HG02973 (cell line): ENCODE results near the gene SNX2.

ENCODE experiments used
- ATAC-seq: cut with Tn5 transposase; IDR thresholded peaks from one replicate; pipeline ENCODE4 v1.9.1; 2021; ENCODE audit warnings: moderate library complexity; ENCODE audit not compliant: unreplicated experiment

Gene SNX2

GRCh38 chr5:122772446-122772845, 2.4 kb upstream of the SNX2 start:
- ATAC-seq = no peak

- ATAC-seq = no peak
Observed at GRCh38 chr5:122773619-122774018, 1.3 kb upstream of the SNX2 start.

DNA sequence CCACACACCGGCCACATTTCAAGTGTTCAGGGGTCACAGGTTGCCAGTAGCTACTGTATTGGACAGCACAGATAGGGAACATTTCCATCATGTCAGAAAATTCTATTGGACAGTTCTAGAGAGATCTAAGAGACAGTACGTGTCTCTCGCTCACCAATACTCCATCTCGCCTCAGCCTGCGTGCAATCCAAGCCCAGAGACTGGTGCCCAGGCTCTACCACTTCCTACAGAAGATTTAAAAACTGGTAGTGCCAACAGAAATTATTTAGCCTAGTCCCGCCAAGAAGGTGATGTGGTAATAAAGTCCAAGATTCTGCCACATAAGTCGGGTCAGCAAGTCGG, 390 bp upstream of the SNX2 start:
- no peak for ATAC-seq

DNA sequence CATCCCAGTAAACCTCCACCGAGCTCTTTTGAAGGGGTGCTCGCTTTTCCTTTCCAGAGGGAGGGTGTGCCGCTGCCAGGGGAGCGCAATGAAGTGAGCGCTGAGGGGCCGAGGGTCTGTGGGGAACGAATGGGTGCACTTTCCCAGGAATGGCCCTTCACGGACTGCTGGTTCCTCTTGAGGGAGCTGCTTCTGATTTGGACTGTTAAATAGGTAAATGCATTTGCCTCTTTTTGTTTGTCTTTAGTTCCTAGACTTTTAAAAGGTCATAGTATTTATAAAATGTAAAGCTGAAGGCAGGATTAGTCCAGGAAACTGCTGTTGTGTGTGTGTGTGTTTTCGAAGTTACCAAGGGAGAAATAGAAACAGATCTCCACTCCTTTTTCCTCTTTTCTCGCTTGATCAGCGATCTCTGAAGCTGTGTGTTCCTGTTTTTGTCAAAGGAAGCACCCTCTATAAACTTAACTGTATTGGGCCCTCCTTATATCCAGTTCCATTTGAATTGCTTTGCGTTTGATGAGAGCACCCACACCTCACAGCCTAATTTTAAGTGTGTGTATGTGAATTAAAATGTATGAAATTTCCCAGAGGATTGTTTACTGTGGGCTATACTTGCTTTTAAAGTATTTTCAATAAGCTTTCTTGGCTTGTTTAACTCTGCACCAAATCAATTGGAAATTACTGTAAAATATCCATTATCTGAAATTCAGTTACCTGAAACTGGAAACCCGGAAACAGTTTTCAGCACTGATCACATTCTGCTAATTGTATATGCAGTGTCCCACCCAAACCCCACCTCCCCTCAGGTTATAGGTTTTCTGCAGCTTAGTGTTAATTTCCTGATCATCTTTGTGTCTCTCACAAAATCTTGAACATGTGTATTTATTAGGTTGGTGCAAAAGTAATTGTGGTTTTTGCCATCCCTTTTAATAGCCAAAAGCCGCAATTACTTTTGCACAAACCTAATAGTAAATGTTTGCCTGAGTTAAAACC, 966 bp downstream of the SNX2 start:
- ATAC-seq = no peak

DNA sequence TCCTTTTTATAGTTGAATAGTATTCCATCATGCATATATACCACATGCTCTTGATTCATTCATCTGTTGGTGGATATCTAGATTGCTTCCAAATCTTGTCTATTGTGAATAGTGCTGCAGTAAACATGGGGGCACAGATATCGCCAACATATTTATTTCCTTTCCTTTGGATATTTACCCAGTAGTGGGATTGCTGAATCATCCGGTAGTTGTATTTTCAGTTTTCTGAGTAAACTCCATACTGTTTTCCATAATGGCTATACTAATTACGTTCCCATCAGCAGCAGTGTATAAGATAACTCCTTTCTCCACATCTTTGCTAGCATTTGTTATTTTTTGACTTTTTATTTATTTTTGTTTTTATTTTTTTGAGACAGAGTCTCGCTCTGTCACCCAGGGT, 3.3 kb downstream of the SNX2 start:
- no peak for ATAC-seq

DNA sequence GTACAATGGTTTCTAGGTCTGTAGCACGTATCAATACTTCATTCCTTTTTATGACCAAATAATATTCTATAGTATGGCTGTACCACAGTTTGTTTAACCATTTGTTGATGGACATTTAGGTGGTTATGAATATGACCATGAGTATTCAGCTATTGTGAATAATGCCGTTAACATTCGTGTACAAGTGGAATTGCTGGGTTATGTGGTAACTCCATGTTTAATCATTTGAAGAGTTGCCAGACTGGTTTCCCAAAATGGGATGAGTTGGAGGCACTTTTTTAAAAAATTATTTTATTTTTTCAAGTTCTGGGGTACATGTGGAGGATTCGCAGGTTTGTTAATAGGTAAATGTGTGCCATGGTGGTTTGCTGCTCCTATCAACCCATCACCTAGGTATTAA, 4.6 kb downstream of the SNX2 start:
- no peak for ATAC-seq

- no peak for ATAC-seq
Observed at GRCh38 chr5:122780296-122780695, 5.4 kb downstream of the SNX2 start.

- ATAC-seq = no peak
Observed at GRCh38 chr5:122781465-122781864, 6.6 kb downstream of the SNX2 start.

GRCh38 chr5:122785294-122785693, 10.4 kb downstream of the SNX2 start:
- ATAC-seq = no peak

GRCh38 chr5:122788371-122788770, 13.5 kb downstream of the SNX2 start:
- no peak for ATAC-seq

GRCh38 chr5:122788996-122789395, 14.1 kb downstream of the SNX2 start:
- no peak for ATAC-seq

DNA sequence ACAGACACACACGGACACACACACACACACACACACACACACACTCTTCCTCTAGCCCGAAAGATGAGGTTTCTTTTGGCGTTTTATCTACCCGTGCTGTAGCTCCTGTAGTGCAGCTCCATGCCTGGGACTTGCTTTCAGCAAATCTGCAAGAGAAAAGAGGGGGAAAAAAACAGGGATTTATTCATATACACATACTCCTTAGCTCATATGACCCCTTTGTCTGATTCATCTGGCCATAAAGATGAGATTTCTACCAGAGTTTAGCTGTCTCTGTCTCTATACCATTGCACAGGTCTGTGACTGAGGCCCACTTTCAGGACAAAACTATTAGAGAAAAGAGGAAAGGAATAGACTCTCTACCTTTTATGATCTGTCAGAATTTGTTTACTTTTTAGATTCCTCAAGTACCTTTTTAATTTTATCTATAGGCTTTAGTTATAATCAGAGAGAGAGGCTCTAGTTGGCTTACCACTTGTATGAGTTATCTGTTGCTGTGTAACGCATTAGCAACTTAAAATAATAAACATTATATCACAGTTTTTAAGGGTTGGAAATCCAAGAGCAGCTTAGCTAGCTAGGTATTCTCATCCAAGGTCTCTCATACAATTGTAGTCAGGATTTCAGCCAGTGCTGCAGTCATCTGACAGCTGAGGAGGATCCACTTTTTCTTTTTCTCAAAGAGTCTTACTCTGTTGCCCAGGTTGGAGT, 14.7 kb downstream of the SNX2 start:
- no peak for ATAC-seq

DNA sequence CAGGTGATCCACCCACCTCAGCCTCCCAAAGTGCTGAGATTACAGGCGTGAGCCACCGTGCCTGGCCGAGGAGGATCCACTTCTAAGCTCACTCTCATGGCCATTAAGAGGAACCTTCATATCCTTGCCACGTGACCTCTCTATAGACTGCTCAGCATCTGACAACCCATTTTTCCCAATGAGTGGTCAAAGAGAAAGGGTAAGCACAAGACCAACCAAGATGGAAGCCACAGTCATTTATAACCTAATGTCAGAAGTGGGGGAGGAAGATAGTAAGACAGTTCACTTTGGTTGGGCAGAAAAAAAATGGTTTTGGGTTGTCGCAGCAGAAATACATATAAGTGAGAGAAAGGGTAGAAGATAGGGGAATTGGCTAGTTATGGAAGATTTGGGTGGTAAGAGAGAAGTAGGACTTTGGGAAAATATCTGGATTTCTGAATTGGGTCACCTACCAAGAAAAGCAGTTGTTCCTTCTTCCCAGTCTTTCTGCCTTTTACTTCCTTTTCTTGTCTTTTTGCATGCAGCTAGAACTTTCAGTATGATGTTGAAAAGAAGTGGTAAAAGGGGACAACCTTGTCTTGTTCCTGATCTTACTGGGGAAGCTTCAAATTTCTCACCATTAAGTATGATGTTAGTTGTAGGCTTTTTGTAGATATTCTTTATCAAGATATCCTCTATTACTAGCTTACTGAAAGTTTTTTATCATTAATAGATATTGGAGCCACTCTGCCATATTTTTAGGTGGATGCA, 15.6 kb downstream of the SNX2 start:
- no peak for ATAC-seq

GRCh38 chr5:122805481-122805880, 30.6 kb downstream of the SNX2 start:
- ATAC-seq = no peak

DNA sequence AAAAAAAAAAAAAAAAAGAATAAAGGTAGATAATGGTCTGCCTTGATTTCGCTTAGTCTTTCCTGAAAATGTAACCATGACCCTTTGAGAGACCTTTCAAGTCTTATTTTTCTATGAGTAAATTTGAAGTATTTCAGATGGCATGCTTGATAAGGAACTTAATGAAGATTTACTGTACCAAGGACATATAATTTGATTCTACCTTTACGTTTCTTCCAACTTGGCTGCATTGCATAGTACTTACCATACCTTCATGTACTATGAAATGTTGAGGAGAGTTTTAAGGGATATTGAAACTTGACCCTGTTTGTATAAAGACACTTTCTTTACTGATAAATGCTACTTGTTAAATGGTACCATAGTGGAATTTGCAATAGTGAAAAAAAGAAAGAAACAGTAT, 35.5 kb downstream of the SNX2 start:
- ATAC-seq = no peak

- ATAC-seq = no peak
Observed at GRCh38 chr5:122815218-122815767, 40.4 kb downstream of the SNX2 start.

GRCh38 chr5:122816756-122817155, 41.9 kb downstream of the SNX2 start:
- ATAC-seq = no peak

GRCh38 chr5:122831984-122832383, 57.1 kb downstream of the SNX2 start:
- ATAC-seq = no peak

GRCh38 chr5:122835681-122836080, 60.8 kb downstream of the SNX2 start:
- ATAC-seq = no peak

- ATAC-seq = no peak
Observed at GRCh38 chr5:122836947-122837346, 62.1 kb downstream of the SNX2 start.

GRCh38 chr5:122839731-122840130, 64.9 kb downstream of the SNX2 start:
- ATAC-seq = no peak
